Vagina (tissue), 2 donors: ENCODE results near the gene PLAAT3. TPM values are rescaled to one million over a fixed set of nuclear protein-coding genes. Genes with fewer than 3 reads are reported as not detected.
"Not testable (repeated sequence)": the region's sequence is repeated elsewhere in the genome, so short reads cannot be mapped to it uniquely, and the experiment has no call there.

ENCODE experiments used
- DNase-seq, 2 donors: peaks; one replicate each; pipeline ENCODE4 v3.0.0-alpha.2; 2017; ENCODE audit errors: extremely low spot score in 2 of 2
- H3K27ac ChIP-seq: fragments of 200-600 bp; sonication (generic); one replicate; pipeline ENCODE4 v1.5.1; 2019
- H3K27me3 ChIP-seq: fragments of 200-600 bp; sonication (generic); one replicate; pipeline ENCODE4 v1.5.1; 2019
- H3K36me3 ChIP-seq, 2 donors: fragments of 200-600 bp; sonication (generic); one replicate each; pipeline ENCODE4 v1.5.1; 2017 to 2019
- H3K4me1 ChIP-seq: fragments of 200-600 bp; sonication (generic); one replicate; pipeline ENCODE4 v1.5.1; 2019
- H3K4me3 ChIP-seq, 2 donors: fragments of 200-600 bp; sonication (generic); 1 replicate in 1 of 2; 2 replicates in 1 of 2; pipeline ENCODE4 v1.5.1; 2016 to 2019
- H3K9me3 ChIP-seq: fragments of 200-600 bp; sonication (generic); one replicate; pipeline ENCODE4 v1.5.1; 2019
- POLR2A ChIP-seq, 2 donors: fragments of 450-650 bp; IDR thresholded peaks; one replicate each; pipeline ENCODE4 v1.6.1; 2017; ENCODE audit warnings: antibody characterized with exemption in 2 of 2, mild to moderate bottlenecking in 2 of 2, moderate library complexity in 2 of 2
- POLR2AphosphoS5 ChIP-seq, 2 donors: sonication (generic); formaldehyde crosslinking; IDR thresholded peaks; one replicate each; pipeline ENCODE4 v1.9.0; 2017; ENCODE audit warnings: antibody characterized with exemption in 2 of 2, mild to moderate bottlenecking in 2 of 2, low read depth in 1 of 2; ENCODE audit not compliant: insufficient read depth in 1 of 2
- intact Hi-C: fragments of 100-400 bp; cut with DNase I; formaldehyde crosslinking; loops from one replicate; pipeline ENCODE4 v1.15.1; 2023
- total RNA-seq: library from RNA; depleted of rRNA; stranded (reverse); fragments of >200 nt; gene quantifications from one replicate; pipeline ENCODE4 v1.2.3, GENCODE V29; 2016
- TF ChIP-seq, protein P1 (sequence below), 3 experiments: fragments of 450-650 bp in 2 of 3; fragments of 200-600 bp in 1 of 3; sonication (generic) in 1 of 3; IDR thresholded peaks; one replicate each; pipeline ENCODE4 v1.5.1; 2017 to 2019; ENCODE audit warnings: antibody characterized with exemption in 3 of 3, mild to moderate bottlenecking in 2 of 3, moderate library complexity in 2 of 3

PLAAT3 gene
- total RNA-seq, 1 donor from 2014 or later: 17.2 TPM

DNA sequence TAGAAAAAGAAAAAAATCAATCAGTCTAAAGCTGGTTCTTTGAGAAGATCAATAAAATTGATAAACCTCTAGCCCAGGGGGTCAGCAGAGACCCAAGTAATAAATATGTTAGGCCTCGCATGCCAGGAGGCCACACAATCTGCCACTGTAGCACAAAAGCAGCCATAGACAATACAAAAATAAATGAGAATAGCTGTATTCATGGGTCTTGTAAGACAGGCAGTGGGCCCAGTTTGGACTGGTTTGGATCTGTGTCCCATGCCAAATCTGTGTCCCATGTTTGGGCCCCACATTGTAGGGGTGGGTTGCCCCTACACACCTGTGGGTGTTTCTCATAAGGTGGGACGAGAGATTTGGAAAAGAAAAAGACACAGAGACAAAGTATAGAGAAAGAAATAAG, 84.2 kb downstream of the PLAAT3 start:
- Histone ChIP-seq H3K4me1 (peaks cover 7% of the 10 kb centered on the region), H3K9me3 (no peaks in the 10 kb centered on the region), H3K27ac (no peak overlapping the region), H3K36me3 (no peaks in the 10 kb centered on the region), H3K4me3 (no peak overlapping the region), H3K27me3 (no peaks in the 10 kb centered on the region)
- intact Hi-C loops: no loop called here
- no peak for DNase-seq
- no peak for TF ChIP-seq POLR2A (IDR thresholded peaks at IDR 0.05)
- TF ChIP-seq, protein P1, sequence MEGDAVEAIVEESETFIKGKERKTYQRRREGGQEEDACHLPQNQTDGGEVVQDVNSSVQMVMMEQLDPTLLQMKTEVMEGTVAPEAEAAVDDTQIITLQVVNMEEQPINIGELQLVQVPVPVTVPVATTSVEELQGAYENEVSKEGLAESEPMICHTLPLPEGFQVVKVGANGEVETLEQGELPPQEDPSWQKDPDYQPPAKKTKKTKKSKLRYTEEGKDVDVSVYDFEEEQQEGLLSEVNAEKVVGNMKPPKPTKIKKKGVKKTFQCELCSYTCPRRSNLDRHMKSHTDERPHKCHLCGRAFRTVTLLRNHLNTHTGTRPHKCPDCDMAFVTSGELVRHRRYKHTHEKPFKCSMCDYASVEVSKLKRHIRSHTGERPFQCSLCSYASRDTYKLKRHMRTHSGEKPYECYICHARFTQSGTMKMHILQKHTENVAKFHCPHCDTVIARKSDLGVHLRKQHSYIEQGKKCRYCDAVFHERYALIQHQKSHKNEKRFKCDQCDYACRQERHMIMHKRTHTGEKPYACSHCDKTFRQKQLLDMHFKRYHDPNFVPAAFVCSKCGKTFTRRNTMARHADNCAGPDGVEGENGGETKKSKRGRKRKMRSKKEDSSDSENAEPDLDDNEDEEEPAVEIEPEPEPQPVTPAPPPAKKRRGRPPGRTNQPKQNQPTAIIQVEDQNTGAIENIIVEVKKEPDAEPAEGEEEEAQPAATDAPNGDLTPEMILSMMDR (IDR thresholded peaks at IDR 0.05): no peak

DNA sequence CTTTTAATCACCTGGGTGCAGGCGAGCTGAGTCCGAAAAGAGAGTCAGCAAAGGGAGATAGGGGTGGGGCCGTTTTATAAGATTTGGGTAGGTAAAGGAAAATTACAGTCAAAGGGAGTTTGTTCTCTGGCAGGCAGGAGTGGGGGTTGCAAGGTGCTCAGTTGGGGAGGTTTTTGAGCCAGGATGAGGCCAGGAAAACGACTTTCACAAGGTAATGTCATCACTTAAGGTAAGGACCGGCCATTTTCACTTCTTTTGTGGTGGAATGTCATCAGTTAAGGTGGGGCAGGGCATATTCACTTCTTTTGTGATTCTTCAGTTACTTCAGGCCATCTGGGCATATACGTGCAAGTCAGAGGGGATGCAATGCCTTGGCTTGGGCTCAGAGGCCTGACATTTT, 84.9 kb downstream of the PLAAT3 start:
- H3K36me3 ChIP-seq, H3K9me3 ChIP-seq, H3K27ac ChIP-seq, intact Hi-C loops, DNase-seq, H3K27me3 ChIP-seq, H3K4me1 ChIP-seq, H3K4me3 ChIP-seq: not testable (repeated sequence)

DNA sequence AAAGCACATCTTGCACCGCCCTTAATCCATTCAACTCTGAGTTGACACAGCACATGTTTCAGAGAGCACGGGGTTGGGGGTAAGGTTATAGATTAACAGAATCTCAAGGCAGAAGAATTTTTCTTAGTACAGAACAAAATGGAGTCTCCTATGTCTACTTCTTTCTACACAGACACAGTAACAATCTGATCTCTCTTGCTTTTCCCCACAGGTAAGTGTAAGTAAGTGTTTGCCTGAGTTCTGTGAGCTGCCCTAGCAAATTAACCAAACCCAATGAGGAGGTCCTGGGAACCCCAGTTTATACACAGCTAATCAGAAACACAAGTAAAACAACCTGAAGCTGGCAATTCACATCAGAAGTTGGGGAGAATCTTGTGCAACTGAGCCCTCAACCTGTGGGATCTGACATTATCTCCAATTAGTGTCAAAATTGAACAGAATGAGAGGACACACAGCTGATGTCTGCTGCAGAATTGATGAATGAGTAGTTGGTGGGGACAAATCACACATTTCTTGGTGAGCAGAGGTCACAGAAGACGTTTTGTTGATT, 85.4 kb downstream of the PLAAT3 start:
- intact Hi-C loops, H3K4me3 ChIP-seq: not testable (repeated sequence)

DNA sequence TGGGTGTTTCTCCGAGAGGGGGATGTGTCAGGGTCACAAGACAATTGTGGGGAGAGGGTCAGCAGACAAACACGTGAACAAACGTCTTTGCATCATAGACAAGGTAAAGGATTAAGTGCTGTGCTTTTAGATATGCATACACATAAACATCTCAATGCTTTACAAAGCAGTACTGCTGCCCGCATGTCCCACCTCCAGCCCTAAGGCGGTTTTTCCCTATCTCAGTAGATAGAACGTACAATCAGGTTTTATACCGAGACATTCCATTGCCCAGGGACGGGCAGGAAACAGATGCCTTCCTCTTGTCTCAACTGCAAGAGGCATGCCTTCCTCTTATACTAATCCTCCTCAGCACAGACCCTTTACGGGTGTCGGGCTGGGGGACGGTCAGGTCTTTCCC, 86.1 kb downstream of the PLAAT3 start:
- intact Hi-C loops, H3K9me3 ChIP-seq, H3K27me3 ChIP-seq, H3K36me3 ChIP-seq, H3K4me3 ChIP-seq, H3K4me1 ChIP-seq, DNase-seq, H3K27ac ChIP-seq: not testable (repeated sequence)

More for the DNA sequence above, 85.4 kb downstream of the PLAAT3 start:
- H3K9me3 ChIP-seq, DNase-seq, H3K27ac ChIP-seq, H3K36me3 ChIP-seq, H3K27me3 ChIP-seq, H3K4me1 ChIP-seq: not testable (repeated sequence)

DNA sequence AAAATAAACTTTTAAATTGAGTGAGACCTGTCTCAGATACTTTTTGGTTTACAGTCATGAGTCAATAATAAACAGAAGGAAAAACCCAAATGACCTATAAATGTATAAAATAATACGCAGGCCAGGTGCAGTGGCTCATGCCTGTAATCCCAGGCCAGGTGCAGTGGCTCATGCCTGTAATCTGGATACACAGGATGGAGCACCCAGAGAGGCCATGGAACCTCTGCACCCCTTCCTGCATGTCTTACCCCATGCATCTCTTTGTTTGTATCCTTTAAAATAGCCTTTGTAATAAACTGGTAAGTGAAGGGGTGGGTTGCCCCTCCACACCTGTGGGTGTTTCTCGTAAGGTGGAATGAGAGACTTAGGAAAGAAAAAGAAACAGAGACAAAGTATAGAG, 86.6 kb downstream of the PLAAT3 start:
- H3K27me3 ChIP-seq: no peaks in the 10 kb centered on the region
- H3K9me3 ChIP-seq: no peaks in the 10 kb centered on the region
- intact Hi-C loops: no loop called here
- no peaks in the 10 kb centered on the region for H3K36me3 ChIP-seq
- H3K27ac ChIP-seq: no peak overlapping the region
- peaks cover 7% of the 10 kb centered on the region for H3K4me1 ChIP-seq
- TF ChIP-seq, protein P1 (IDR thresholded peaks at IDR 0.05): no peak
- TF ChIP-seq POLR2AphosphoS5 (IDR thresholded peaks at IDR 0.05; ENCODE audit: insufficient read depth in 1 of 2, low read depth in 1 of 2): no peak
- TF ChIP-seq POLR2A (IDR thresholded peaks at IDR 0.05): no peak
- no peak for DNase-seq
- no peak overlapping the region for H3K4me3 ChIP-seq

Other genes with a start within 250 kb of the PLAAT3 start
- not detected for gene SLC22A9, start 244.6 kb downstream of the PLAAT3 start, total RNA-seq
- 0.74 TPM for gene PLAAT5, start 123.3 kb downstream of the PLAAT3 start, total RNA-seq
- gene LGALS12, start 108.3 kb downstream of the PLAAT3 start, total RNA-seq: 2.7 TPM
- 43.5 TPM for gene PLAAT4, start 77.6 kb downstream of the PLAAT3 start, total RNA-seq
- not detected for gene PLAAT2, start 51.1 kb downstream of the PLAAT3 start, total RNA-seq
- gene ATL3, start 56.9 kb upstream of the PLAAT3 start, total RNA-seq: 72.2 TPM
- gene RTN3, start 67.1 kb upstream of the PLAAT3 start, total RNA-seq: 75.1 TPM
- 13.0 TPM for gene ZFTA, start 154.3 kb upstream of the PLAAT3 start, total RNA-seq
- gene SPINDOC, start 199.0 kb upstream of the PLAAT3 start, total RNA-seq: 6.6 TPM
- gene MARK2, start 224.7 kb upstream of the PLAAT3 start, total RNA-seq: 35.6 TPM